Suprapubic skin (tissue), 3 donors: Measurements from ENCODE around the gene FOXRED2.

Source experiments
- POLR2AphosphoS5 ChIP-seq, 3 donors: sonication (generic); formaldehyde crosslinking; IDR thresholded peaks; one replicate each; pipeline ENCODE4 v1.6.1; 2017; ENCODE audit warnings: antibody characterized with exemption in 3 of 3
- TF ChIP-seq, protein P1 (sequence below), 2 donors: fragments of 200-600 bp in 1 of 2; fragments of 450-650 bp in 1 of 2; sonication (generic) in 1 of 2; IDR thresholded peaks; one replicate each; pipeline ENCODE4 v1.5.1; 2016 to 2019; ENCODE audit warnings: antibody characterized with exemption in 2 of 2, mild to moderate bottlenecking in 1 of 2, moderate library complexity in 1 of 2

DNA sequence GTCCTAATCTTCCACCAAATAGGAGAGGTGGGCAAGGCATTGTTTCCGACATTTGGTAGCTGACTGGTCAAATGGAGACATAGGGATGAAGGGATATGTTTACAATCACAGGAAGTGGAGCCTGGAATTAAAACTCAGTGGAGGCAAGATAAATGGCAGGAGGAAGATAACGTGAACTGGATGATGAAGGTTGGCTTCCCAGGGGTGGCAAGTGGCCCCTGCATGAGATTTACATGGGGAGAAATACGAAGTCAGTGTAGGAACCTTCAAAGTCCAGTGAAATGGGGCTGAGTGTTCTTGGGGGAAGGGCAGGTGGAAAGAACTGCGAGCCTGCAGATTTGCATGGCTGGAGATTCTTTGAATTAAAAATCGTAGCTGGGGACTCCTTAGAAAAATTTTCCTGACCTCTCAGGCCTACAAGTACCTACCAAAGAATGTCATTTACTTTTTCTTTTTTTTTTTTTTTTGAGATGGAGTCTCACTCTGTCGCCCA, 724 bp upstream of the FOXRED2 start:
- TF ChIP-seq, protein P1, sequence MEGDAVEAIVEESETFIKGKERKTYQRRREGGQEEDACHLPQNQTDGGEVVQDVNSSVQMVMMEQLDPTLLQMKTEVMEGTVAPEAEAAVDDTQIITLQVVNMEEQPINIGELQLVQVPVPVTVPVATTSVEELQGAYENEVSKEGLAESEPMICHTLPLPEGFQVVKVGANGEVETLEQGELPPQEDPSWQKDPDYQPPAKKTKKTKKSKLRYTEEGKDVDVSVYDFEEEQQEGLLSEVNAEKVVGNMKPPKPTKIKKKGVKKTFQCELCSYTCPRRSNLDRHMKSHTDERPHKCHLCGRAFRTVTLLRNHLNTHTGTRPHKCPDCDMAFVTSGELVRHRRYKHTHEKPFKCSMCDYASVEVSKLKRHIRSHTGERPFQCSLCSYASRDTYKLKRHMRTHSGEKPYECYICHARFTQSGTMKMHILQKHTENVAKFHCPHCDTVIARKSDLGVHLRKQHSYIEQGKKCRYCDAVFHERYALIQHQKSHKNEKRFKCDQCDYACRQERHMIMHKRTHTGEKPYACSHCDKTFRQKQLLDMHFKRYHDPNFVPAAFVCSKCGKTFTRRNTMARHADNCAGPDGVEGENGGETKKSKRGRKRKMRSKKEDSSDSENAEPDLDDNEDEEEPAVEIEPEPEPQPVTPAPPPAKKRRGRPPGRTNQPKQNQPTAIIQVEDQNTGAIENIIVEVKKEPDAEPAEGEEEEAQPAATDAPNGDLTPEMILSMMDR (IDR thresholded peaks at IDR 0.05) = no peak
- no peak for TF ChIP-seq POLR2AphosphoS5 (IDR thresholded peaks at IDR 0.05)
